ENCODE data around the gene MLLT11. TPM values are rescaled to one million over a fixed set of nuclear protein-coding genes. Genes with fewer than 3 reads are reported as not detected.

MLLT11 gene
- total RNA-seq, 1 experiment from 2014 or later = 5.0 TPM

DNA sequence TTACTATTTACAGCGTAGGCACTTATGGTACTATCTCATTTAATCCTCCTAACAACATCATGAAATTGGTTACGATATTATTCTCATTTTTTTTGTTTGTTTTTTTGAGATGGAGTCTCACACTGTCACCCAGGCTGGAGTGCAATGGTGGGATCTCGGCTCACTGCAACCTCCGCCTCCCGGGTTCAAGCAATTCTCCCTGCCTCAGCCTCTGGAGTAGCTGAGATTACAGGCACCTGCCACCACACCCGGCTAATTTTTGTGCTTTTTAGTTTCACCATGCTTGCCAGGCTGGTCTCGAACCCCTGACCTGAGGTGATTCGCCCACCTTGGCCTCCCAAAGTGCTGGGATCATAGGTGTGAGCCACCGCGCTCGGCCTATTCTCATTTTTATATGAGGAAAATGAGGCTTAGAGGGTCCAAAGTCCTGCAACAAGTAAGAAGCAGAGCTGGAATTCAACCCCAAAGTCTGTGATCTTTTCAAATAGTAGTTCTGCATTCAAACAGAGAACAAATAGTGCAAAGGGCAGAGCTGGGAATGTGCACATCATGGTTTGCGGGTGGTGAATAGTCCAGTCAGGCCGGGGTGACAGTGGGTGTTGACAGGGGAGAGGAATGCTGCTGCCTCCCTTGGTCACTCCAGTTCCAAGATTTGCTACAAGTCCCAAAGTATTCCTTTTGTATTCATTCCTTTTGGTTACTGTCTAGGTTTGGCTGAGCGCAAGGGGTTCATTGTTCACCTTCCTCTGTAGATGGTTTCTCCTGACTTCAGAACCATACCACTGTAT, 47.3 kb upstream of the MLLT11 start:
- ATAC-seq (no peak), DNase-seq (ENCODE audit: low read depth, low spot score) (no peak)
- in situ Hi-C loops (cut with HindIII; ENCODE audit: low pct_unique_long_range_greater_than_20kb, low sequenced_read_pairs) (no loop called here), intact Hi-C loops (cut with micrococcal nuclease; ENCODE audit: unreplicated experiment) (no loop called here)
- TF ChIP-seq POLR2AphosphoS5 (IDR thresholded peaks at IDR 0.05; ENCODE audit: low read depth, low read length) = no peak
- TF ChIP-seq, protein P1, sequence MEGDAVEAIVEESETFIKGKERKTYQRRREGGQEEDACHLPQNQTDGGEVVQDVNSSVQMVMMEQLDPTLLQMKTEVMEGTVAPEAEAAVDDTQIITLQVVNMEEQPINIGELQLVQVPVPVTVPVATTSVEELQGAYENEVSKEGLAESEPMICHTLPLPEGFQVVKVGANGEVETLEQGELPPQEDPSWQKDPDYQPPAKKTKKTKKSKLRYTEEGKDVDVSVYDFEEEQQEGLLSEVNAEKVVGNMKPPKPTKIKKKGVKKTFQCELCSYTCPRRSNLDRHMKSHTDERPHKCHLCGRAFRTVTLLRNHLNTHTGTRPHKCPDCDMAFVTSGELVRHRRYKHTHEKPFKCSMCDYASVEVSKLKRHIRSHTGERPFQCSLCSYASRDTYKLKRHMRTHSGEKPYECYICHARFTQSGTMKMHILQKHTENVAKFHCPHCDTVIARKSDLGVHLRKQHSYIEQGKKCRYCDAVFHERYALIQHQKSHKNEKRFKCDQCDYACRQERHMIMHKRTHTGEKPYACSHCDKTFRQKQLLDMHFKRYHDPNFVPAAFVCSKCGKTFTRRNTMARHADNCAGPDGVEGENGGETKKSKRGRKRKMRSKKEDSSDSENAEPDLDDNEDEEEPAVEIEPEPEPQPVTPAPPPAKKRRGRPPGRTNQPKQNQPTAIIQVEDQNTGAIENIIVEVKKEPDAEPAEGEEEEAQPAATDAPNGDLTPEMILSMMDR (IDR thresholded peaks at IDR 0.05) = no peak
- TF ChIP-seq SIN3A (IDR thresholded peaks at IDR 0.05; ENCODE audit: borderline replicate concordance, insufficient read depth, low read depth, low read length) = no peak
- TF ChIP-seq TCF7L2 (IDR thresholded peaks at IDR 0.05; ENCODE audit: low read depth, low read length) = no peak
- TF ChIP-seq, protein P2, sequence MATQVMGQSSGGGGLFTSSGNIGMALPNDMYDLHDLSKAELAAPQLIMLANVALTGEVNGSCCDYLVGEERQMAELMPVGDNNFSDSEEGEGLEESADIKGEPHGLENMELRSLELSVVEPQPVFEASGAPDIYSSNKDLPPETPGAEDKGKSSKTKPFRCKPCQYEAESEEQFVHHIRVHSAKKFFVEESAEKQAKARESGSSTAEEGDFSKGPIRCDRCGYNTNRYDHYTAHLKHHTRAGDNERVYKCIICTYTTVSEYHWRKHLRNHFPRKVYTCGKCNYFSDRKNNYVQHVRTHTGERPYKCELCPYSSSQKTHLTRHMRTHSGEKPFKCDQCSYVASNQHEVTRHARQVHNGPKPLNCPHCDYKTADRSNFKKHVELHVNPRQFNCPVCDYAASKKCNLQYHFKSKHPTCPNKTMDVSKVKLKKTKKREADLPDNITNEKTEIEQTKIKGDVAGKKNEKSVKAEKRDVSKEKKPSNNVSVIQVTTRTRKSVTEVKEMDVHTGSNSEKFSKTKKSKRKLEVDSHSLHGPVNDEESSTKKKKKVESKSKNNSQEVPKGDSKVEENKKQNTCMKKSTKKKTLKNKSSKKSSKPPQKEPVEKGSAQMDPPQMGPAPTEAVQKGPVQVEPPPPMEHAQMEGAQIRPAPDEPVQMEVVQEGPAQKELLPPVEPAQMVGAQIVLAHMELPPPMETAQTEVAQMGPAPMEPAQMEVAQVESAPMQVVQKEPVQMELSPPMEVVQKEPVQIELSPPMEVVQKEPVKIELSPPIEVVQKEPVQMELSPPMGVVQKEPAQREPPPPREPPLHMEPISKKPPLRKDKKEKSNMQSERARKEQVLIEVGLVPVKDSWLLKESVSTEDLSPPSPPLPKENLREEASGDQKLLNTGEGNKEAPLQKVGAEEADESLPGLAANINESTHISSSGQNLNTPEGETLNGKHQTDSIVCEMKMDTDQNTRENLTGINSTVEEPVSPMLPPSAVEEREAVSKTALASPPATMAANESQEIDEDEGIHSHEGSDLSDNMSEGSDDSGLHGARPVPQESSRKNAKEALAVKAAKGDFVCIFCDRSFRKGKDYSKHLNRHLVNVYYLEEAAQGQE (IDR thresholded peaks at IDR 0.05; ENCODE audit: insufficient read depth in 1 of 2, low read depth in 2 of 2, low read length in 1 of 2) = no peak
- no peaks in the 10 kb centered on the region for H3K27me3 ChIP-seq (ENCODE audit: control insufficient read depth, insufficient read depth, low read length)
- no peak overlapping the region for H3K4me3 ChIP-seq (ENCODE audit: low read depth in 2 of 2, low read length in 2 of 2)
- no TSS peak for BruUV-seq (replicated peaks)
- ChIA-PET CTCF (no interaction called here), POLR2A (no interaction called here)
- H3K4me1 ChIP-seq (ENCODE audit: control insufficient read depth, insufficient read depth, low read length) = peaks cover 7% of the 10 kb centered on the region
- no peaks in the 10 kb centered on the region for H3K36me3 ChIP-seq (ENCODE audit: control insufficient read depth, insufficient read depth, low read length)
- H3K27ac ChIP-seq (ENCODE audit: low read length) = no peak overlapping the region
- H3K9me3 ChIP-seq (ENCODE audit: control insufficient read depth, insufficient read depth, low read depth, low read length) = no peaks in the 10 kb centered on the region

DNA sequence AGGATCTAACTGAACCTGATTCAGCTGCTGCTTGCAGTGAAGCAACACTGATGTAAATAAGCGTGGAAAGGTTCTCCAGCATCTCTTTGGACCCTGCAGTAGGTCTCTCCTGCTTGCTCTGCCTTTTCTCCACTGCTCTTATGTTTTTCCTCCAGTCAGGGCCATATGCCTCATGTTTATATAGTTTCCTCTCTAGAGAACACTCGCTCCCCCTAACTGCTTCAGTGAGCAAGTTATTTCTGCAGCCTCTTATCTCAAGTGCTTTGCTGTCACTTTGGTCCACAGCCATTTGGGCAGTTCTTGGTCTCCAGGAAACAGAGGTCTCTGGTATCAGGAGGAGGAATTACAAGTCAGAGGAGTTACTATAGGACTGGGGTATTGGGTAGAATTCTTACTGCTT, 46.7 kb upstream of the MLLT11 start:
- no peaks in the 10 kb centered on the region for H3K36me3 ChIP-seq (ENCODE audit: control insufficient read depth, insufficient read depth, low read length)
- no peaks in the 10 kb centered on the region for H3K9me3 ChIP-seq (ENCODE audit: control insufficient read depth, insufficient read depth, low read depth, low read length)
- intact Hi-C loops (cut with micrococcal nuclease; ENCODE audit: unreplicated experiment) (no loop called here), in situ Hi-C loops (cut with HindIII; ENCODE audit: low pct_unique_long_range_greater_than_20kb, low sequenced_read_pairs) (no loop called here)
- no peak for DNase-seq (ENCODE audit: low read depth, low spot score)
- ChIA-PET CTCF (no interaction called here), POLR2A (no interaction called here)
- no TSS peak for BruUV-seq (replicated peaks)
- no peak for ATAC-seq
- H3K27ac ChIP-seq (ENCODE audit: low read length) = no peak overlapping the region
- TF ChIP-seq, protein P1 (IDR thresholded peaks at IDR 0.05) = no peak
- TF ChIP-seq TCF7L2 (IDR thresholded peaks at IDR 0.05; ENCODE audit: low read depth, low read length) (no peak), POLR2AphosphoS5 (IDR thresholded peaks at IDR 0.05; ENCODE audit: low read depth, low read length) (no peak), SIN3A (IDR thresholded peaks at IDR 0.05; ENCODE audit: borderline replicate concordance, insufficient read depth, low read depth, low read length) (no peak)
- TF ChIP-seq, protein P2 (IDR thresholded peaks at IDR 0.05; ENCODE audit: insufficient read depth in 1 of 2, low read depth in 2 of 2, low read length in 1 of 2) = no peak
- no peak overlapping the region for H3K4me3 ChIP-seq (ENCODE audit: low read depth in 2 of 2, low read length in 2 of 2)
- peaks cover 7% of the 10 kb centered on the region for H3K4me1 ChIP-seq (ENCODE audit: control insufficient read depth, insufficient read depth, low read length)
- H3K27me3 ChIP-seq (ENCODE audit: control insufficient read depth, insufficient read depth, low read length) = no peaks in the 10 kb centered on the region
